IPS-20b (cell line): ENCODE measurements around the gene STK38L.

Source experiments
- H3K27ac ChIP-seq: one replicate; pipeline ENCODE4 v1.5.1; 2013; ENCODE audit warnings: low read length
- H3K27me3 ChIP-seq: 2 replicates; pipeline ENCODE4 v1.6.1; 2013; ENCODE audit warnings: mild to moderate bottlenecking, low read length, inconsistent platforms; ENCODE audit not compliant: insufficient read depth
- H3K36me3 ChIP-seq: 2 replicates; pipeline ENCODE4 v1.6.1; 2013; ENCODE audit warnings: low read depth, mild to moderate bottlenecking, inconsistent platforms, low read length, moderate library complexity; ENCODE audit not compliant: insufficient read depth
- H3K4me1 ChIP-seq: 2 replicates; pipeline ENCODE4 v1.6.1; 2013; ENCODE audit warnings: mild to moderate bottlenecking, control low read depth, inconsistent platforms, low read length, moderate library complexity; ENCODE audit not compliant: insufficient read depth
- H3K4me3 ChIP-seq: 2 replicates; pipeline ENCODE4 v1.5.1; 2013; ENCODE audit warnings: mild to moderate bottlenecking, low read length, inconsistent platforms
- H3K9ac ChIP-seq: 2 replicates; pipeline ENCODE4 v1.6.1; 2013; ENCODE audit warnings: low read depth, mild to moderate bottlenecking, inconsistent platforms, low read length, moderate library complexity
- H3K9me3 ChIP-seq: 2 replicates; pipeline ENCODE4 v1.6.1; 2013; ENCODE audit warnings: mild to moderate bottlenecking, low read depth, low read length, inconsistent platforms; ENCODE audit not compliant: insufficient read depth

Gene STK38L

GRCh38 chr12:27342536-27342935 lies 98.5 kb downstream of the STK38L start:
- no peaks in the 10 kb centered on the region for H3K27me3 ChIP-seq
- H3K27ac ChIP-seq, result no peak overlapping the region
- no peak overlapping the region for H3K4me3 ChIP-seq
- H3K9ac ChIP-seq, result no peak overlapping the region
- H3K9me3 ChIP-seq, result no peaks in the 10 kb centered on the region
- no peaks in the 10 kb centered on the region for H3K36me3 ChIP-seq
- peaks cover 38% of the 10 kb centered on the region for H3K4me1 ChIP-seq

- no peaks in the 10 kb centered on the region for H3K27me3 ChIP-seq
- no peak overlapping the region for H3K9ac ChIP-seq
- H3K4me3 ChIP-seq, result no peak overlapping the region
- no peaks in the 10 kb centered on the region for H3K36me3 ChIP-seq
- H3K4me1 ChIP-seq, result peaks cover 40% of the 10 kb centered on the region
- no peaks in the 10 kb centered on the region for H3K9me3 ChIP-seq
- H3K27ac ChIP-seq, result no peak overlapping the region
Measured at GRCh38 chr12:27343255-27344000, 99.3 kb downstream of the STK38L start.

- Histone ChIP-seq H3K27ac (no peak overlapping the region), H3K4me3 (no peak overlapping the region), H3K9me3 (no peaks in the 10 kb centered on the region), H3K36me3 (no peaks in the 10 kb centered on the region), H3K27me3 (no peaks in the 10 kb centered on the region), H3K9ac (no peak overlapping the region), H3K4me1 (peaks cover 40% of the 10 kb centered on the region)
Measured at GRCh38 chr12:27344246-27344645, 100.2 kb downstream of the STK38L start.

- Histone ChIP-seq H3K36me3 (no peaks in the 10 kb centered on the region), H3K9me3 (no peaks in the 10 kb centered on the region), H3K4me3 (no peak overlapping the region), H3K27ac (no peak overlapping the region), H3K9ac (no peak overlapping the region), H3K4me1 (peaks cover 40% of the 10 kb centered on the region), H3K27me3 (no peaks in the 10 kb centered on the region)
Measured at GRCh38 chr12:27344760-27345159, 100.7 kb downstream of the STK38L start.

- Histone ChIP-seq H3K27me3 (no peaks in the 10 kb centered on the region), H3K4me3 (no peak overlapping the region), H3K36me3 (no peaks in the 10 kb centered on the region), H3K4me1 (peaks cover 40% of the 10 kb centered on the region), H3K27ac (no peak overlapping the region), H3K9me3 (no peaks in the 10 kb centered on the region), H3K9ac (no peak overlapping the region)
Measured at GRCh38 chr12:27345376-27345775, 101.3 kb downstream of the STK38L start.

GRCh38 chr12:27347779-27348178 lies 103.7 kb downstream of the STK38L start:
- H3K9me3 ChIP-seq, result no peaks in the 10 kb centered on the region
- no peak overlapping the region for H3K27ac ChIP-seq
- no peaks in the 10 kb centered on the region for H3K36me3 ChIP-seq
- H3K9ac ChIP-seq, result no peak overlapping the region
- H3K4me3 ChIP-seq, result no peak overlapping the region
- H3K27me3 ChIP-seq, result no peaks in the 10 kb centered on the region
- peaks cover 35% of the 10 kb centered on the region for H3K4me1 ChIP-seq

GRCh38 chr12:27351476-27351875 lies 107.4 kb downstream of the STK38L start:
- H3K27ac ChIP-seq, result no peak overlapping the region
- no peak overlapping the region for H3K4me3 ChIP-seq
- H3K4me1 ChIP-seq, result peaks cover 9% of the 10 kb centered on the region
- no peaks in the 10 kb centered on the region for H3K27me3 ChIP-seq
- no peaks in the 10 kb centered on the region for H3K9me3 ChIP-seq
- no peak overlapping the region for H3K9ac ChIP-seq
- no peaks in the 10 kb centered on the region for H3K36me3 ChIP-seq

GRCh38 chr12:27355486-27355885 lies 111.4 kb downstream of the STK38L start:
- H3K9ac ChIP-seq, result no peak overlapping the region
- no peaks in the 10 kb centered on the region for H3K36me3 ChIP-seq
- H3K27ac ChIP-seq, result no peak overlapping the region
- no peak overlapping the region for H3K4me3 ChIP-seq
- H3K9me3 ChIP-seq, result no peaks in the 10 kb centered on the region
- 0 out of 2 replicates have a peak, but pooled peaks cover 4% of the 10 kb centered on the region for H3K4me1 ChIP-seq
- H3K27me3 ChIP-seq, result no peaks in the 10 kb centered on the region

- H3K27ac ChIP-seq, result no peak overlapping the region
- no peak overlapping the region for H3K4me3 ChIP-seq
- no peaks in the 10 kb centered on the region for H3K36me3 ChIP-seq
- no peak overlapping the region for H3K9ac ChIP-seq
- H3K27me3 ChIP-seq, result no peaks in the 10 kb centered on the region
- H3K4me1 ChIP-seq, result 0 out of 2 replicates have a peak, but pooled peaks cover 4% of the 10 kb centered on the region
- H3K9me3 ChIP-seq, result no peaks in the 10 kb centered on the region
Measured at GRCh38 chr12:27355979-27356378, 111.9 kb downstream of the STK38L start.

GRCh38 chr12:27359578-27360340 lies 115.7 kb downstream of the STK38L start:
- H3K4me1 ChIP-seq, result 0 out of 2 replicates have a peak, but pooled peaks cover 4% of the 10 kb centered on the region
- H3K27me3 ChIP-seq, result no peaks in the 10 kb centered on the region
- no peak overlapping the region for H3K27ac ChIP-seq
- H3K9me3 ChIP-seq, result no peaks in the 10 kb centered on the region
- no peak overlapping the region for H3K4me3 ChIP-seq
- no peaks in the 10 kb centered on the region for H3K36me3 ChIP-seq
- no peak overlapping the region for H3K9ac ChIP-seq

GRCh38 chr12:27361372-27361771 lies 117.3 kb downstream of the STK38L start:
- H3K4me1 ChIP-seq, result 0 out of 2 replicates have a peak, but pooled peaks cover 4% of the 10 kb centered on the region
- no peaks in the 10 kb centered on the region for H3K36me3 ChIP-seq
- no peaks in the 10 kb centered on the region for H3K9me3 ChIP-seq
- H3K27me3 ChIP-seq, result no peaks in the 10 kb centered on the region
- no peak overlapping the region for H3K4me3 ChIP-seq
- no peak overlapping the region for H3K27ac ChIP-seq
- no peak overlapping the region for H3K9ac ChIP-seq

- no peaks in the 10 kb centered on the region for H3K27me3 ChIP-seq
- no peaks in the 10 kb centered on the region for H3K9me3 ChIP-seq
- H3K4me3 ChIP-seq, result no peak overlapping the region
- no peak overlapping the region for H3K9ac ChIP-seq
- H3K27ac ChIP-seq, result no peak overlapping the region
- H3K36me3 ChIP-seq, result peaks cover 15% of the 10 kb centered on the region; the same call in 1 of the 2 replicates
- no peaks in the 10 kb centered on the region for H3K4me1 ChIP-seq
Measured at GRCh38 chr12:27366621-27367020, 122.5 kb downstream of the STK38L start.
